Measurements from ENCODE around the gene MAST4. TPM values are rescaled to one million over a fixed set of nuclear protein-coding genes. Genes with fewer than 3 reads are reported as not detected.

The MAST4 gene
- total and polyA plus RNA-seq, 2 donors from 2014 or later = 27.3 to 31.4 TPM

DNA sequence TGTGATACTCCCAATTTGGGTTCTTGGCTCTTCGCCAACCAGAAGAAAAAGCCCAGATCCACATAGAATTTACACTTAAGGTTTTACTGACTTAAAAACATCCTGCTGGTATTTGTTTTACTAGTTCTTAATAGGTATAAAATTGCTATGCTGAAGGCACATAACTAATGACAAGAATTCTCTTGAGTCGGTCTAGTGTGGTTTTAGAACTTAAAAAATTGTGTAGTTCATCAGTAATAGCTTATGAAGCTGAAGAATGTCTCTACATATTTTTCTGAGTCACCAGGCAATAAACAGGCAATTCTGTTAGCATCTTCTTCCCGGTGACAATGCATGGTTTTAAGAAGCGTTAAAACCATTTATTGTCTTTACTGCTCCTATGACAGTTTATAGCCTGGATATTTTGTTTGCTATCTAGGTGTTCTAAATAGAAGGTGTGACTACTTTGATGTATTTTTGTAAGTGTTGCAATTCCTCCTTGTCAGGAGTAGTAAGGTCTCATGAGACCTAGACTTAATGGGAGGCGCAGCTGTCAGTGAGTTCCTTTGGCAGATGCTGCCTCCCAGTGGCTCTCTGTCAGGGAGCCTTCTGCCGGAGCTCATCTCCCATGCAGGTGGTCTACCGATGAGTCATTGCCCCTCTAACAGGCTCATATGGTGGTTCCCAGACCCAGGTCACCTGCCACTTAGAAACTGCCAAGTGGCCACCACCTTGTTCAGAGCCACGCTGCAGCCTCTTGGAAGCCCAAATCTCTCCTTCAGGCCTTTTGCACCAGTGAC, 173.8 kb downstream of the MAST4 start:
- no peaks in the 10 kb centered on the region for H3K4me1 ChIP-seq (ENCODE audit: control insufficient read depth in 2 of 3, insufficient read depth in 2 of 3, low read depth in 1 of 3, low read length in 3 of 3)
- no peak for FAIRE-seq

DNA sequence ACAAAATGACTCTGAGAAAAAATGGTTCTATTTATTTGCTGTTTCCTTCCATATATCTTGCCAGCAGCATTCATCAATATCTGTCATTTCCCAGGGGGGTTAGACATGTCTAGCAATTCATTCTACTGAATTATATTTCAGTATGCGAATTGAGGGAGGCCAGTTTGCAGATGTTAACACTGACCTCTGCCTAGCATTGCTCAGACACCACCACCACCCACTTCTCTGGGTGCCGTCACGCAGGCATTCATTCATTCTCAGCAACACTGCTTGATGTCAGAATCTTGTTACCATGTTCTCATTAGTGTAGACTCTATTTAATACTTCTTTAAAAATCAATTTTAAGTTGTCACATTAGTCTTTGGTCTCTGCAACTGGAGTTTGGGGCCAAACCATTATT, 181.7 kb downstream of the MAST4 start:
- TF ChIP-seq, protein P1, sequence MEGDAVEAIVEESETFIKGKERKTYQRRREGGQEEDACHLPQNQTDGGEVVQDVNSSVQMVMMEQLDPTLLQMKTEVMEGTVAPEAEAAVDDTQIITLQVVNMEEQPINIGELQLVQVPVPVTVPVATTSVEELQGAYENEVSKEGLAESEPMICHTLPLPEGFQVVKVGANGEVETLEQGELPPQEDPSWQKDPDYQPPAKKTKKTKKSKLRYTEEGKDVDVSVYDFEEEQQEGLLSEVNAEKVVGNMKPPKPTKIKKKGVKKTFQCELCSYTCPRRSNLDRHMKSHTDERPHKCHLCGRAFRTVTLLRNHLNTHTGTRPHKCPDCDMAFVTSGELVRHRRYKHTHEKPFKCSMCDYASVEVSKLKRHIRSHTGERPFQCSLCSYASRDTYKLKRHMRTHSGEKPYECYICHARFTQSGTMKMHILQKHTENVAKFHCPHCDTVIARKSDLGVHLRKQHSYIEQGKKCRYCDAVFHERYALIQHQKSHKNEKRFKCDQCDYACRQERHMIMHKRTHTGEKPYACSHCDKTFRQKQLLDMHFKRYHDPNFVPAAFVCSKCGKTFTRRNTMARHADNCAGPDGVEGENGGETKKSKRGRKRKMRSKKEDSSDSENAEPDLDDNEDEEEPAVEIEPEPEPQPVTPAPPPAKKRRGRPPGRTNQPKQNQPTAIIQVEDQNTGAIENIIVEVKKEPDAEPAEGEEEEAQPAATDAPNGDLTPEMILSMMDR (IDR thresholded peaks at IDR 0.05; ENCODE audit: borderline replicate concordance, extremely low read depth, insufficient read depth) = no peak
- no peak overlapping the region for H3K4me3 ChIP-seq (ENCODE audit: low read length in 3 of 3)
- no peaks in the 10 kb centered on the region for H3K4me1 ChIP-seq (ENCODE audit: control insufficient read depth in 2 of 3, insufficient read depth in 2 of 3, low read depth in 1 of 3, low read length in 3 of 3)
- no peaks in the 10 kb centered on the region for H3K9me3 ChIP-seq (ENCODE audit: control insufficient read depth in 2 of 3, insufficient read depth in 1 of 3, low read length in 3 of 3)
- FAIRE-seq (no peak), DNase-seq (peak in 1 of 5 donors; percentile 20)
- intact Hi-C loops (cut with DNase I) = no loop called here
- no peak overlapping the region for H3K9ac ChIP-seq (ENCODE audit: low read length in 3 of 3)
- no peaks in the 10 kb centered on the region for H3K36me3 ChIP-seq (ENCODE audit: control insufficient read depth in 2 of 3, insufficient read depth in 3 of 3, low read length in 3 of 3)
- H3K27me3 ChIP-seq (ENCODE audit: control insufficient read depth, insufficient read depth, low read length) = no peaks in the 10 kb centered on the region
- H3K27ac ChIP-seq (ENCODE audit: low read depth in 2 of 2, low read length in 2 of 2) = no peak overlapping the region

More for the DNA sequence above, 173.8 kb downstream of the MAST4 start:
- Histone ChIP-seq H3K27me3 (ENCODE audit: control insufficient read depth, insufficient read depth, low read length) (no peaks in the 10 kb centered on the region), H3K27ac (ENCODE audit: low read depth in 2 of 2, low read length in 2 of 2) (no peak overlapping the region), H3K9me3 (ENCODE audit: control insufficient read depth in 2 of 3, insufficient read depth in 1 of 3, low read length in 3 of 3) (no peaks in the 10 kb centered on the region), H3K36me3 (ENCODE audit: control insufficient read depth in 2 of 3, insufficient read depth in 3 of 3, low read length in 3 of 3) (no peaks in the 10 kb centered on the region), H3K4me3 (ENCODE audit: low read length in 3 of 3) (no peak overlapping the region), H3K9ac (ENCODE audit: low read length in 3 of 3) (no peak overlapping the region)
- TF ChIP-seq, protein P1 (IDR thresholded peaks at IDR 0.05; ENCODE audit: borderline replicate concordance, extremely low read depth, insufficient read depth) = no peak
- intact Hi-C loops (cut with DNase I) = no loop called here
- DNase-seq = peak in 3 of 5 donors; percentile 22 to 39 (median 27)

DNA sequence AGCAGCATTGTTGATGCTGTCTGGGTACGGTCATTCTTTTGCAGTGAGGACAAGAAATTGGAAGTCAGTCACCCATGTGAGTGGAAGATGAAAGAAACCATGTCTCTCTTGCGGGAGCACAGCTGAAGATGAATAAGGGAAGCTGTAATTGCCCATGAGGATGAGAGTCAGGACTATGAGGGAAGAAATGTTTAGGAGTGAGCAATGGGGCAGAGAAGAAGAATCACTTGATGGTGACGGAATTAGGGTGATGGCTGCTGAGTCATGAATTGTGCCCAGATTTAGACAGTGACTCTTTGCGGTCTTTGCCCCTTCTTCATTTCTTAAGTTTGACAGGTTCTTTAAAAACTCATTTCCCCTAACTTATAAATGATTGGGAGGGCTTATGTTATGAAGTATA, 183.3 kb downstream of the MAST4 start:
- no peak overlapping the region for H3K9ac ChIP-seq (ENCODE audit: low read length in 3 of 3)
- TF ChIP-seq, protein P1 (IDR thresholded peaks at IDR 0.05; ENCODE audit: borderline replicate concordance, extremely low read depth, insufficient read depth) = no peak
- H3K4me1 ChIP-seq (ENCODE audit: control insufficient read depth in 2 of 3, insufficient read depth in 2 of 3, low read depth in 1 of 3, low read length in 3 of 3) = no peaks in the 10 kb centered on the region
- H3K9me3 ChIP-seq (ENCODE audit: control insufficient read depth in 2 of 3, insufficient read depth in 1 of 3, low read length in 3 of 3) = no peaks in the 10 kb centered on the region
- no peaks in the 10 kb centered on the region for H3K36me3 ChIP-seq (ENCODE audit: control insufficient read depth in 2 of 3, insufficient read depth in 3 of 3, low read length in 3 of 3)
- FAIRE-seq = no peak
- intact Hi-C loops (cut with DNase I) = no loop called here
- no peak overlapping the region for H3K27ac ChIP-seq (ENCODE audit: low read depth in 2 of 2, low read length in 2 of 2)
- no peak overlapping the region for H3K4me3 ChIP-seq (ENCODE audit: low read length in 3 of 3)
- no peaks in the 10 kb centered on the region for H3K27me3 ChIP-seq (ENCODE audit: control insufficient read depth, insufficient read depth, low read length)
- DNase-seq = no peak
